HG02884 (cell line): Measurements from ENCODE around the gene TAS1R3.

Experiments
- ATAC-seq: cut with Tn5 transposase; IDR thresholded peaks from one replicate; pipeline ENCODE4 v1.9.1; 2021; ENCODE audit warnings: mild to moderate bottlenecking, moderate library complexity; ENCODE audit not compliant: unreplicated experiment

Gene TAS1R3

GRCh38 chr1:1294250-1294890 lies 36.7 kb upstream of the TAS1R3 start:
- ATAC-seq = no peak

GRCh38 chr1:1295154-1295923 lies 35.7 kb upstream of the TAS1R3 start:
- ATAC-seq = no peak

- no peak for ATAC-seq
Measured at GRCh38 chr1:1296070-1297061, 34.7 kb upstream of the TAS1R3 start.

- ATAC-seq = no peak
Measured at GRCh38 chr1:1297802-1298424, 33.2 kb upstream of the TAS1R3 start.

GRCh38 chr1:1298861-1299685 lies 32.0 kb upstream of the TAS1R3 start:
- no peak for ATAC-seq

GRCh38 chr1:1299686-1300351 lies 31.3 kb upstream of the TAS1R3 start:
- ATAC-seq = no peak

GRCh38 chr1:1300352-1300739 lies 30.7 kb upstream of the TAS1R3 start:
- no peak for ATAC-seq

- no peak for ATAC-seq
Measured at GRCh38 chr1:1302006-1302430, 29.1 kb upstream of the TAS1R3 start.

- no peak for ATAC-seq
Measured at GRCh38 chr1:1302951-1303509, 28.1 kb upstream of the TAS1R3 start.

- no peak for ATAC-seq
Measured at GRCh38 chr1:1303736-1304135, 27.3 kb upstream of the TAS1R3 start.

- no peak for ATAC-seq
Measured at GRCh38 chr1:1304331-1305299, 26.5 kb upstream of the TAS1R3 start.

- ATAC-seq = no peak
Measured at GRCh38 chr1:1305300-1306069, 25.6 kb upstream of the TAS1R3 start.

GRCh38 chr1:1306070-1306660 lies 24.9 kb upstream of the TAS1R3 start:
- ATAC-seq = no peak

GRCh38 chr1:1306661-1307260 lies 24.3 kb upstream of the TAS1R3 start:
- ATAC-seq = no peak

GRCh38 chr1:1307261-1307922 lies 23.7 kb upstream of the TAS1R3 start:
- no peak for ATAC-seq
